ENCODE measurements around the gene PLPPR1.
A peak's percentile ranks its signal among the peaks of the same experiment; 100 is the strongest.

The PLPPR1 gene

GRCh38 chr9:101028346-101029314, at the start of gene PLPPR1:
Gene PLPPR1, plus strand, starts transcription at chr9:101028727.
- Histone ChIP-seq H3K4me3 (peak within 1 kb of the TSS; percentile 32 to 40), H3K27ac (no peak within 1 kb of the TSS), H3K9me3 (no peaks in the 10 kb centered on the region), H3K36me3 (no peaks in the 10 kb centered on the region), H3K4me1 (peaks cover 0 to 21% (median 10%) of the 10 kb centered on the region in 4 donors), H3K27me3 (peaks cover 0 to 27% of the 10 kb centered on the region in 2 donors)
- intact Hi-C loops (cut with DNase I; ENCODE audit: low total_unique reads), result no loop called here
- no peak for TF ChIP-seq CTCF (IDR thresholded peaks at IDR 0.05)
- no peak for DNase-seq

GRCh38 chr9:100989731-100990130, 38.8 kb upstream of the PLPPR1 start:
- Histone ChIP-seq H3K4me1 (no peaks in the 10 kb centered on the region), H3K27ac (no peak overlapping the region), H3K4me3 (no peak overlapping the region), H3K36me3 (no peaks in the 10 kb centered on the region), H3K9me3 (no peaks in the 10 kb centered on the region), H3K27me3 (no peaks in the 10 kb centered on the region)
- no peak for DNase-seq
- no peak for TF ChIP-seq CTCF (IDR thresholded peaks at IDR 0.05)
- intact Hi-C loops (cut with DNase I; ENCODE audit: low total_unique reads), result no loop called here

GRCh38 chr9:100990605-100991381, 37.7 kb upstream of the PLPPR1 start:
- Histone ChIP-seq H3K27me3 (no peaks in the 10 kb centered on the region), H3K36me3 (no peaks in the 10 kb centered on the region), H3K4me1 (no peaks in the 10 kb centered on the region), H3K4me3 (no peak overlapping the region), H3K27ac (no peak overlapping the region), H3K9me3 (no peaks in the 10 kb centered on the region)
- TF ChIP-seq CTCF (IDR thresholded peaks at IDR 0.05), result no peak
- no peak for DNase-seq
- intact Hi-C loops (cut with DNase I; ENCODE audit: low total_unique reads), result no loop called here

GRCh38 chr9:100992632-100993031, 35.9 kb upstream of the PLPPR1 start:
- Histone ChIP-seq H3K4me1 (no peaks in the 10 kb centered on the region), H3K27ac (no peak overlapping the region), H3K27me3 (no peaks in the 10 kb centered on the region), H3K9me3 (no peaks in the 10 kb centered on the region), H3K4me3 (no peak overlapping the region), H3K36me3 (no peaks in the 10 kb centered on the region)
- no peak for TF ChIP-seq CTCF (IDR thresholded peaks at IDR 0.05)
- intact Hi-C loops (cut with DNase I; ENCODE audit: low total_unique reads), result no loop called here
- DNase-seq, result no peak

GRCh38 chr9:100999906-101000544, 28.5 kb upstream of the PLPPR1 start:
- no peaks in the 10 kb centered on the region for H3K27me3 ChIP-seq
- H3K4me1 ChIP-seq, result no peaks in the 10 kb centered on the region
- no peak overlapping the region for H3K27ac ChIP-seq
- DNase-seq, result no peak
- no peaks in the 10 kb centered on the region for H3K36me3 ChIP-seq
- no peak overlapping the region for H3K4me3 ChIP-seq
- no peaks in the 10 kb centered on the region for H3K9me3 ChIP-seq
- TF ChIP-seq CTCF (IDR thresholded peaks at IDR 0.05), result no peak
- intact Hi-C loops (cut with DNase I; ENCODE audit: low total_unique reads), result no loop called here

Measured in tibial artery (tissue), 4 donors.